Peyer's patch (tissue), 4 donors: Measurements from ENCODE around the gene ITIH5.

Experiments
- POLR2A ChIP-seq, 2 donors: fragments of 450-650 bp; IDR thresholded peaks; one replicate each; pipeline ENCODE4 v1.5.1; 2017; ENCODE audit warnings: antibody characterized with exemption in 2 of 2, mild to moderate bottlenecking in 2 of 2, moderate library complexity in 2 of 2
- TF ChIP-seq, protein P1 (sequence below), 6 experiments: fragments of 450-650 bp in 4 of 6; fragments of 200-600 bp in 2 of 6; sonication (generic) in 1 of 6; IDR thresholded peaks; one replicate each; pipeline ENCODE4 v1.5.1; 2017 to 2019; ENCODE audit warnings: antibody characterized with exemption in 6 of 6, mild to moderate bottlenecking in 3 of 6, moderate library complexity in 1 of 6

- TF ChIP-seq POLR2A (IDR thresholded peaks at IDR 0.05) = no peak
- TF ChIP-seq, protein P1, sequence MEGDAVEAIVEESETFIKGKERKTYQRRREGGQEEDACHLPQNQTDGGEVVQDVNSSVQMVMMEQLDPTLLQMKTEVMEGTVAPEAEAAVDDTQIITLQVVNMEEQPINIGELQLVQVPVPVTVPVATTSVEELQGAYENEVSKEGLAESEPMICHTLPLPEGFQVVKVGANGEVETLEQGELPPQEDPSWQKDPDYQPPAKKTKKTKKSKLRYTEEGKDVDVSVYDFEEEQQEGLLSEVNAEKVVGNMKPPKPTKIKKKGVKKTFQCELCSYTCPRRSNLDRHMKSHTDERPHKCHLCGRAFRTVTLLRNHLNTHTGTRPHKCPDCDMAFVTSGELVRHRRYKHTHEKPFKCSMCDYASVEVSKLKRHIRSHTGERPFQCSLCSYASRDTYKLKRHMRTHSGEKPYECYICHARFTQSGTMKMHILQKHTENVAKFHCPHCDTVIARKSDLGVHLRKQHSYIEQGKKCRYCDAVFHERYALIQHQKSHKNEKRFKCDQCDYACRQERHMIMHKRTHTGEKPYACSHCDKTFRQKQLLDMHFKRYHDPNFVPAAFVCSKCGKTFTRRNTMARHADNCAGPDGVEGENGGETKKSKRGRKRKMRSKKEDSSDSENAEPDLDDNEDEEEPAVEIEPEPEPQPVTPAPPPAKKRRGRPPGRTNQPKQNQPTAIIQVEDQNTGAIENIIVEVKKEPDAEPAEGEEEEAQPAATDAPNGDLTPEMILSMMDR (IDR thresholded peaks at IDR 0.05) = no peak
These were observed 41.8 kb downstream of the ITIH5 start for GRCh38 chr10:7625009-7625408.
